Measurements from ENCODE around the gene DYNLRB2. TPM values are rescaled to one million over a fixed set of nuclear protein-coding genes. Genes with fewer than 3 reads are reported as not detected.

Gene DYNLRB2
- total RNA-seq, 4 donors from 2014 or later = 0.39 to 5.0 TPM; not detected in 2

DNA sequence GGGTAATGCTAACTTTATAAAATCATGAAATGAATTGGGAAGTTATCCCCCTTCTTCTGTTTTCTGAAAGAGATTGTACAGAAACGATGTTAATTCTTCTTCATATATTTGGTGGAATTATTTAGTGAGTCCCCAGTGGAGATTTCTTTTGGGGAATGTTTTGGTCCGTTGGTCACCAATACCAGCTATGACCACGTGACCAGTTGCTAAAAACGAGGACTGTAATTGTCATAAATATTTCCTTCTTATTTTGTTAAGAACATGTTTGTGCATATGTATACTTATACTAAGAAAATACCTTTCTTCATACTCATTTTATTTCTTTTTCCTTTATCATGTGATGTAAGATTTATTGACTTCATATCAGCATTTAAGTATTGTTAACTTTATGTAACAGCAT lies 10.3 kb upstream of the DYNLRB2 start:
- no peak for DNase-seq (ENCODE audit: low spot score in 2 of 2)
- 71 to 73% methylated on average over 4 of the region's 4 CpGs for WGBS, 2 donors

DNA sequence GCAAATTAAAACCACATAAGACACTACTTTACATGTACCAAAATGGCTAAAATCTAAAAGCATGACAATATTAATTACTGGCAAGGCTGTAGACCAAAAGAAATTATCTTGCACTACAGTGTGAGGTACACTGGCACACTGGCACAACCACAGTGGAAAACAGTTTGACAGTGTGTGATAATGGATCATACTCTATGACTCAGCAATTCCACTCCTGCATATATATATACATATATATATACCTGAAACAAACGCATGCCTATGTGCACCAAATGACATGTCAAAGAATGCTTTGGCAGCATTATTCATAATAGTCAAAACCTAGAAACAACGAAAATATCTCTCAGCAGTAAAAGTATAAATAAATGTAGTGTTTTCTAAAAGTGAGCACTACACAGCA lies 4.6 kb upstream of the DYNLRB2 start:
- Histone ChIP-seq H3K36me3 (no peaks in the 10 kb centered on the region), H3K27me3 (peaks cover 0 to 49% of the 10 kb centered on the region in 2 donors), H3K4me1 (peaks cover 0 to 8% (median 0%) of the 10 kb centered on the region in 4 donors), H3K27ac (no peak overlapping the region), H3K9me3 (no peaks in the 10 kb centered on the region), H3K4me3 (no peak overlapping the region)
- 74 to 77% methylated on average over 2 of the region's 2 CpGs for WGBS, 2 donors
- no peak for DNase-seq (ENCODE audit: low spot score in 2 of 2)
- TF ChIP-seq EP300 (IDR thresholded peaks at IDR 0.05) = no peak
- no peak for TF ChIP-seq POLR2A (IDR thresholded peaks at IDR 0.05)
- TF ChIP-seq, protein P1, sequence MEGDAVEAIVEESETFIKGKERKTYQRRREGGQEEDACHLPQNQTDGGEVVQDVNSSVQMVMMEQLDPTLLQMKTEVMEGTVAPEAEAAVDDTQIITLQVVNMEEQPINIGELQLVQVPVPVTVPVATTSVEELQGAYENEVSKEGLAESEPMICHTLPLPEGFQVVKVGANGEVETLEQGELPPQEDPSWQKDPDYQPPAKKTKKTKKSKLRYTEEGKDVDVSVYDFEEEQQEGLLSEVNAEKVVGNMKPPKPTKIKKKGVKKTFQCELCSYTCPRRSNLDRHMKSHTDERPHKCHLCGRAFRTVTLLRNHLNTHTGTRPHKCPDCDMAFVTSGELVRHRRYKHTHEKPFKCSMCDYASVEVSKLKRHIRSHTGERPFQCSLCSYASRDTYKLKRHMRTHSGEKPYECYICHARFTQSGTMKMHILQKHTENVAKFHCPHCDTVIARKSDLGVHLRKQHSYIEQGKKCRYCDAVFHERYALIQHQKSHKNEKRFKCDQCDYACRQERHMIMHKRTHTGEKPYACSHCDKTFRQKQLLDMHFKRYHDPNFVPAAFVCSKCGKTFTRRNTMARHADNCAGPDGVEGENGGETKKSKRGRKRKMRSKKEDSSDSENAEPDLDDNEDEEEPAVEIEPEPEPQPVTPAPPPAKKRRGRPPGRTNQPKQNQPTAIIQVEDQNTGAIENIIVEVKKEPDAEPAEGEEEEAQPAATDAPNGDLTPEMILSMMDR (IDR thresholded peaks at IDR 0.05) = no peak

More for the DNA sequence above, 10.3 kb upstream of the DYNLRB2 start:
- Histone ChIP-seq H3K27me3 (peaks cover 0 to 22% of the 10 kb centered on the region in 2 donors), H3K4me3 (no peak overlapping the region), H3K9me3 (no peaks in the 10 kb centered on the region), H3K27ac (no peak overlapping the region), H3K4me1 (peaks cover 0 to 3% (median 0%) of the 10 kb centered on the region in 4 donors), H3K36me3 (no peaks in the 10 kb centered on the region)
- no peak for TF ChIP-seq EP300 (IDR thresholded peaks at IDR 0.05)
- no peak for TF ChIP-seq POLR2A (IDR thresholded peaks at IDR 0.05)
- TF ChIP-seq, protein P1 (IDR thresholded peaks at IDR 0.05) = no peak

DNA sequence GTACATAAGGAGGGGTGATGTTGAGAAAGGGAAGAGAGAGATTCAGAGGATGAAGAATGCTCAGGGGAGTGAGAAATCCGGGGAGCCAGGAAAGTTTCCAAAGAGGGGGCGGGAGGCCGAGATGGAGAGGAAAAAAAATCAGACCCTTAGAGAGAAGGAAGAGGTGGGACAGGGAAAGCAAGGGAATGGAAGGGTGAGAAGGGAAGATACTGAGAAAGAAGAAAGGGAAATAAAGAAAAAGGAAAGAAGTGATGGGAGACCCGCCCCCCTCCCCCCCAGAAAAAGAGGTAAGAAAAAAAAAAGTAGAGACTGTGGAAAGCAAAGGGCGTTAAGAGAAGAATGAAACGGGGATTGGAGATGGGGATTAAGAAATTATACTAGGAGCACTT lies 507 bp downstream of the DYNLRB2 start:
- H3K27ac ChIP-seq = peak overlapping the region in 3 of 4 donors; percentile 40 to 86 (median 75)
- TF ChIP-seq POLR2A (IDR thresholded peaks at IDR 0.05) = no peak
- TF ChIP-seq EP300 (IDR thresholded peaks at IDR 0.05) = no peak
- TF ChIP-seq, protein P1 (IDR thresholded peaks at IDR 0.05) = no peak
- peak overlapping the region; percentile 64 to 87 (median 75) for H3K4me3 ChIP-seq
- no peaks in the 10 kb centered on the region for H3K36me3 ChIP-seq
- 19 to 29% methylated on average over 6 of the region's 6 CpGs for WGBS, 2 donors
- peaks cover 0 to 10% (median 0%) of the 10 kb centered on the region in 4 donors for H3K4me1 ChIP-seq
- no peak for DNase-seq (ENCODE audit: low spot score in 2 of 2)
- H3K27me3 ChIP-seq = peaks cover 0 to 19% of the 10 kb centered on the region in 2 donors
- H3K9me3 ChIP-seq = no peaks in the 10 kb centered on the region

DNA sequence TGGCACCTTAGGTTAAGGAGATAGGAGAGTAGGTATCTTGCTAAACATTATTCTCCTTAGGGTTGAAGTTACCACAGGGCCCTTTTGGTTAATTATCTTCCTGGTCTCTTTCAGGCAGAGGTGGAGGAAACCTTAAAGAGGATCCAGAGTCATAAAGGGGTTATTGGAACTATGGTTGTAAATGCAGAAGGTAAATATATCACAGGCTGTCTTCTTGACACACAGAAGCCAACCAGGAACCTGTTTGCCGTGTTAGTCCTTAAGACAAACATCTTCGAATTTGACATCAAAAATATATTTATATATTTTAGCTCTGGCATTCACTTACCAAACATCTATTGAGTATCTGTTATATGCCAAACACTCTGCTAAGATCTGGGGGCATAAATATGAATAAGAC lies 2.4 kb downstream of the DYNLRB2 start:
- 87% methylated on average over 2 of the region's 2 CpGs for WGBS, 2 donors
- no peak for DNase-seq (ENCODE audit: low spot score in 2 of 2)
- Histone ChIP-seq H3K4me1 (peaks cover 0 to 10% (median 0%) of the 10 kb centered on the region in 4 donors), H3K4me3 (no peak overlapping the region), H3K27ac (no peak overlapping the region), H3K9me3 (no peaks in the 10 kb centered on the region), H3K27me3 (peaks cover 0 to 5% of the 10 kb centered on the region in 2 donors), H3K36me3 (no peaks in the 10 kb centered on the region)
- TF ChIP-seq, protein P1 (IDR thresholded peaks at IDR 0.05) = no peak
- TF ChIP-seq POLR2A (IDR thresholded peaks at IDR 0.05) = no peak
- no peak for TF ChIP-seq EP300 (IDR thresholded peaks at IDR 0.05)

DNA sequence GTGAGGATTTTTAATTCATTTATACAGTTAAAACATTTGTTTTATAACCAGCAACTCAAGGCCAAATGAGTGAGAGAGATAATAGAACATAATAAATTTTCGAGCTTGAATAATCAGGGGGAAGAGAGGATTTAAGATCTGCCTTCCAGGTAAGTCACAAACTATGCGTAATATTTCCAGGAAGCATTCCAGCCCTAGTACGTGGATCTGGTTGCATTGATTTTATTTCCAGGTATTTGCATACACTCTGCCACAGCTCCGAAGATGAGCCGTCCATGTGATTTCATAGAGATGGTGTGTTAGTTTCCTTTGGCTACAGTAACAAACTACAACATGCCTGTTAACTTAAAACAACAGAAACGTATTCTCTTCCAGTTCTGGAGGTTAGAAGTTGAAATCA lies 3.5 kb downstream of the DYNLRB2 start:
- WGBS, 2 donors = 81 to 83% methylated on average over 6 of the region's 6 CpGs
- no peaks in the 10 kb centered on the region for H3K36me3 ChIP-seq
- H3K4me1 ChIP-seq = peaks cover 0 to 10% (median 0%) of the 10 kb centered on the region in 4 donors
- H3K9me3 ChIP-seq = no peaks in the 10 kb centered on the region
- no peak for DNase-seq (ENCODE audit: low spot score in 2 of 2)
- H3K27me3 ChIP-seq = peaks cover 0 to 2% of the 10 kb centered on the region in 2 donors
- TF ChIP-seq, protein P1 (IDR thresholded peaks at IDR 0.05) = no peak
- TF ChIP-seq EP300 (IDR thresholded peaks at IDR 0.05) (no peak), POLR2A (IDR thresholded peaks at IDR 0.05) (no peak)
- H3K4me3 ChIP-seq = no peak overlapping the region
- no peak overlapping the region for H3K27ac ChIP-seq
